Measurements from ENCODE around the gene METRN. TPM values are rescaled to one million over a fixed set of nuclear protein-coding genes. Genes with fewer than 3 reads are reported as not detected.

Gene METRN
- total RNA-seq, 1 experiment from 2014 or later: 142 TPM

Other genes starting within 250 kb of the METRN start
- 23.2 and 36.7 TPM in 2 replicates for gene CAPN15, start 187.4 kb upstream of the METRN start, total RNA-seq (2014; rRNA removed; shearing (Covaris generic))
- gene PRR35, start 154.7 kb upstream of the METRN start, total RNA-seq (2014; rRNA removed; shearing (Covaris generic)): not detected in 2 replicates
- 0.12 TPM in 1 of 2 replicates, not detected in the other for gene NHLRC4, start 148.1 kb upstream of the METRN start, total RNA-seq (2014; rRNA removed; shearing (Covaris generic))
- 35.9 and 43.8 TPM in 2 replicates for gene PIGQ, start 145.2 kb upstream of the METRN start, total RNA-seq (2014; rRNA removed; shearing (Covaris generic))
- gene RAB40C, start 125.1 kb upstream of the METRN start, total RNA-seq (2014; rRNA removed; shearing (Covaris generic)): 15.2 and 16.8 TPM in 2 replicates
- 0.62 and 2.9 TPM in 2 replicates for gene WFIKKN1, start 84.1 kb upstream of the METRN start, total RNA-seq (2014; rRNA removed; shearing (Covaris generic))
- 150 and 177 TPM in 2 replicates for gene METTL26, start 78.8 kb upstream of the METRN start, total RNA-seq (2014; rRNA removed; shearing (Covaris generic))
- 8.5 and 20.9 TPM in 2 replicates for gene MCRIP2, start 73.3 kb upstream of the METRN start, total RNA-seq (2014; rRNA removed; shearing (Covaris generic))
- 15.8 and 16.1 TPM in 2 replicates for gene WDR90, start 65.8 kb upstream of the METRN start, total RNA-seq (2014; rRNA removed; shearing (Covaris generic))
- gene RHOT2, start 47.0 kb upstream of the METRN start, total RNA-seq (2014; rRNA removed; shearing (Covaris generic)): 25.7 and 38.5 TPM in 2 replicates
- 0.15 TPM in 1 of 2 replicates, not detected in the other for gene RHBDL1, start 39.4 kb upstream of the METRN start, total RNA-seq (2014; rRNA removed; shearing (Covaris generic))
- 133 and 153 TPM in 2 replicates for gene STUB1, start 34.7 kb upstream of the METRN start, total RNA-seq (2014; rRNA removed; shearing (Covaris generic))
- 57.8 and 68.5 TPM in 2 replicates for gene JMJD8, start 30.8 kb upstream of the METRN start, total RNA-seq (2014; rRNA removed; shearing (Covaris generic))
- gene WDR24, start 24.7 kb upstream of the METRN start, total RNA-seq (2014; rRNA removed; shearing (Covaris generic)): 3.4 and 9.0 TPM in 2 replicates
- 8.1 and 12.0 TPM in 2 replicates for gene FBXL16, start 9.3 kb upstream of the METRN start, total RNA-seq (2014; rRNA removed; shearing (Covaris generic))
- 11.0 and 30.4 TPM in 2 replicates for gene ANTKMT, start 6.0 kb downstream of the METRN start, total RNA-seq (2014; rRNA removed; shearing (Covaris generic))
- 0.25 TPM in 1 of 2 replicates, not detected in the other for gene CCDC78, start 11.3 kb downstream of the METRN start, total RNA-seq (2014; rRNA removed; shearing (Covaris generic))
- 3.6 and 4.9 TPM in 2 replicates for gene HAGHL, start 12.0 kb downstream of the METRN start, total RNA-seq (2014; rRNA removed; shearing (Covaris generic))
- gene CIAO3, start 25.9 kb downstream of the METRN start, total RNA-seq (2014; rRNA removed; shearing (Covaris generic)): 24.0 and 27.1 TPM in 2 replicates
- gene MSLN, start 45.6 kb downstream of the METRN start, total RNA-seq (2014; rRNA removed; shearing (Covaris generic)): 1.7 and 2.1 TPM in 2 replicates
- gene RPUSD1, start 73.3 kb downstream of the METRN start, total RNA-seq (2014; rRNA removed; shearing (Covaris generic)): 19.5 and 47.7 TPM in 2 replicates
- gene CHTF18, start 73.5 kb downstream of the METRN start, total RNA-seq (2014; rRNA removed; shearing (Covaris generic)): 10.2 and 20.7 TPM in 2 replicates
- gene GNG13, start 85.6 kb downstream of the METRN start, total RNA-seq (2014; rRNA removed; shearing (Covaris generic)): not detected in 2 replicates